Stimulated activated CD4-positive, alpha-beta T cell treated with anti-CD3 and anti-CD28 coated beads, TNF-alpha, amount 100 ng/mL, for 48 hours (primary cell): ENCODE data around the gene LLCFC1.

ENCODE experiments used
- DNase-seq, 3 donors: peaks; one replicate each; pipeline ENCODE4 v3.0.0-alpha.2; 2020; ENCODE audit warnings: low read depth in 3 of 3

LLCFC1 gene

DNA sequence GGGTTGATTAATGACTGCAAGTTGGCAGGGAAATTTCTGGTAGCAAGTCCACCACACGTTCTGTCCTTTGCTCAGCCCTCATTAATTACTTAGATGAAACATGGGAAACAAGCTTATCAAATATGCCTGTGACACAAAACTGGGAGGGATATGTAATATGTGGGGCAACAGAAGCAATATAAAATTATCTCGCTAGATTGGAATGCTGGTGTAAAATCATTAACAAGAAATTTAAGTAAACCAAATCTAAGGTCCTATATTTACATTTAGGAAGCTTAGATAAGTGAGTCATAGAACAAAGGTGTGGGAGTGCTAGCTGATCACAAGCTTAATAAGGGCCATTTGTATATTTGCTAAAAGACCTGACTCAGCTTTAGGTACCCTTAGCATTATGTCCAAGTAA, 29.3 kb upstream of the LLCFC1 start:
- no peak for DNase-seq

DNA sequence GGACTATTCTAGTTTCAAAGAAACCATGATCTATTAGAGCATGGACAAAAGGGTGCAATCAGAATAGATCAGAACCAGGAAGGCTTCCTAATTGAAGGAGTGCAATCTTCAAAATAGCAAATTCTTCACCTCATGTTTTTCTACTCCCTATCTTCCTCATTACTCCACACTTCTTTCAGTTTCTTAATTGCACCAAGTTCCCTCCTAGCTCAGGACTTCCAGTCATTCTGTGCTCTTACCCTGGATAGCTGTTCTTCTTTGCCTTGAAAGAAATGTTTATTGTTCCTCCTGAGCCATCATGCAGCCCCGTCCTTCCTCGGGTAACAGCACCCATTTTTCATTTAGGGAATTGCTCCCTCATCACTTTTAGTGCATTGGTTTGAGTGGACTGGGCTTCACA, 28.8 kb upstream of the LLCFC1 start:
- DNase-seq, result no peak

- no peak for DNase-seq
Observed at GRCh38 chr7:142913051-142913450, 26.2 kb upstream of the LLCFC1 start.

DNA sequence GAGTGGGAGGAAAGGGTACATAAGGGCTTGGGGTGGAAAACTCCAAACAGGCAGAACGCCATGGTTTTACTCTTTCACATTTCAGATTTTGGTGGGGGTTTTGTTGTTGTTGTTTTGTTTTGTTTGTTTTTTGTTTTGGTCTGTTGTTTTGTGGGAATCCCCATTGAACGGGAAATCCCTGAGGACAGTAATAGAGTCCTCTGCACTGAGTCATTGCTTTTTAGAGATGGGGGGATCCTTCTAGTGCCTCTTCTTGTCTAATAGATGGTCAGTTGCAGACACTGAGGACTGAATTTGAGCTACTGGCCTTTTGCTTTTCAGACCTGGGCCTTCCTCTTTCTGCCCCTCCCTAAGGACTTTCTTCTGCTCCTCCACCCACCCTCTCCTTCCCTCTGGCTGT, 25.7 kb upstream of the LLCFC1 start:
- DNase-seq, result no peak

DNA sequence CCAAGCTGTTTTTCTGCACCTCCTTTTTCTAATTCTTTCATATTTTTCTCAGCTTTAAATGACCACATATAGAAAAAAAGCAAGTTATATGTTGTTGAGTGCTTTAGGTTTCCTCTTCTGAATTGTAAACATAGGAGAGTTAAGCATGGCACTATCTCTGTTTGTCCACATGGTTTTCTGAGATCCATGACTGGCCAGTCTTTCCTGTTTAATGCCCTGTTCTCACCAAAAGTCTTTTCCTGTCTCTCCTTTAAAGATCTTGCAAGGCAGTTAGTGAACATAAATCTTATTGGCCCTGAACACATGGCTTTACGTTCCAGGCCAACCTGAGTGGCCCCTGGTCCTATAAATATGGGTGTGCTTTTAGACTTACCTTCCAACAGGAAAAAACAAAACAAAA, 25.2 kb upstream of the LLCFC1 start:
- no peak for DNase-seq

DNA sequence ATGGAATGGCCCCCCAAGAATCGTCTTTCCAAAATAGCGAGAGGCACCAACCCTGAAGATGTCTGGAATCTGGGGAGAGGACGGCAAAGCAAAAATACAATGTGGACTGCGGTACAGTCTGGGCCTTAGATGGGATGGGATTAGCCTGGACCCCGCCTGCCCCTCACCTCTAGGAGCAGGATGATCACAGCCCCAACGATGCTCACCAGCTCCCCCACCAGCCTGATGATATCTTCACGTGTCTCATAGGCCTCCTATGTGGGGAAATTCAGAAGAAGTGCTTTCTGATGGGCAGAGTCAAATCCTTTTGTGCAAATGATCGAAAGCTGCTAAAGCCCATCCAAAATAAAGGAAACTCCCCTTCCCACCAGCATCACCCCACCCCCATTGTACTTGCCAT, 24.0 kb upstream of the LLCFC1 start:
- no peak for DNase-seq

DNA sequence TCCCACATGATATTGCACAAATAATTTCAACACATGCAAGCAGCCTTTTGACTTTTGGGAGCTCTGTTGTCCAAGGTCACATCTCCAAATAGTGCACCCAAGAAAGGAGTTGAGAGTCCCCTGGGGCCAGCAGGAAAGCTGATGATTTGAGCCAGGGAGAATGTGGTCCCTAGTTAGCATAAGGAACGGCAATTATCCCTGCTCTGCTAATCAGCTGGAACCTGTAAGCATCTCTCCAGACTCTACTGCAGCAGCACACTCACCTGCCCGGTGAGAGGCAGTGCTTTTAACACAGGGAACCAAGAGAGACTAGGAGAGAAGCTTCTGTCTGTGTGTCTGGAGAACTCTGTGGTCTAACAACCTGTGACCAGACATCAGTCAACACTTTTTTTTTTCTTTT, 22.8 kb upstream of the LLCFC1 start:
- no peak for DNase-seq

DNA sequence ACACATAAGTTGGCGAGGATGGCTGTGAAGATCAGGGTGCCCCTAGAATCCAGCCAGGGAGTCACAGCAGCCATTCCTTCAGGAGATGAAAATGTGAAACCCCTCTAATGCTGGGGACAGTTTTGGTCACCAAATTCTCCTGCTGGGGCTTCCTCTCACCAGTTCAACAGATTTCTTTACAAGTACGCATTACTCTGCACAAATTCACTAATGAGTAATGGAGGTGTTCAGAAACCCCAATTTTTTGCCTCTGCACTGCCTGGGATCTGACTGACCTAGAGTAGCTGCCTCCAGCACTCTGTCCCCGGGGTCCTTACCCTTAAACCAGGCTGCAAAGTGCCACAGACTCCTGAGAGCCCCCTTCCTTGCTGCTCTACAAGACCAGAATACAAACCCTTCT, 21.8 kb upstream of the LLCFC1 start:
- DNase-seq, result no peak

- DNase-seq, result no peak
Observed at GRCh38 chr7:142918901-142919300, 20.4 kb upstream of the LLCFC1 start.

GRCh38 chr7:142919656-142920055, 19.6 kb upstream of the LLCFC1 start:
- no peak for DNase-seq

- no peak for DNase-seq
Observed at GRCh38 chr7:142923391-142923790, 15.9 kb upstream of the LLCFC1 start.

DNA sequence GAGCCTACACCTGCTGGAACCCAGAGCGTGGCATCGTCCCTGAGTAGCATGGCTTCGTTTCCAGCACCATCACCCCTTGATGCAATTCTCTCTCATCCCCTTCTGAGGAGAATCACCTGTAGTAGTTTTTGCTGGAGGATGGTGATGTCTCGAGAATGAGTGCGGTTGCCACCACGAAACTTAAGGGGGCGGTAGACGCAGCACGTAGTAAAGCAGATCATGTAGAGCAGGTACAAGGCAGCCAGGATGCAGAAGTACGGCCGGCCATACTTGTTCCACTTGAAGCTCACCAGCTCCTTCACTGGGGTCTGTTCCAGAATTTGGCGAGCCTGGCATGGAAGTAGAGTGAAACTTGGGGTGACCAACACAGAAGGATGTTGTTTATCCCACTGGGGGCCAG, 13.9 kb upstream of the LLCFC1 start:
- DNase-seq, result no peak

DNA sequence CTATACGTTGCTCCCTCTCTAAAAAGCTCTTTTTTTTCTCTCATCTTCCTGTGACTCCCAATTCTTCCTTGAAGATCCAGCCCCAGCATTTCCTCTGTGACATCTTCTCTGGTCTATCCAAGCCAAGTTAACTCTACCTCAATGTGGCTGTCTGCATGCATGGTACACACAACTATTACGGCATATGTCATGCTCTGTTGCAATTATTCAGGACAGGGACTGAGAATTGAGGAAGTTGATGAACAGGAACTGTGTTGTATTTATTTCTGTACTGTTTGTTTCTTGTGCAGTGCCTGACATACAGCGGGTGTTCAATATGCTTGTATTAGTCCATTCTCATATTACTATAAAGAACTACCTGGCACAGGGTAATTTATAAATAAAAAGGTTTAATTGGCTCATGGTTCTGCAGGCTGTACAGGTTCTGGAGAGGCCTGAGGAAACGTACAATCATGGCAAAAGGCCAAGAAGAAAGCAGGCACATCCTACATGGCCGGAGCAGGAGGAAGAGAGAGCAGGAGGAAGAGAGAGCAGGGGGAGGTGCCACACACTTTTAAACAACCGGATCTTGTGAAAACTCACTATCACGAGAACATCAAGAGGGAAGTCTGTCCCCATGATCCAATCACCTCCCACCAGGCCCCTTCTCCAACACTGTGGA, 12.1 kb upstream of the LLCFC1 start:
- no peak for DNase-seq

DNA sequence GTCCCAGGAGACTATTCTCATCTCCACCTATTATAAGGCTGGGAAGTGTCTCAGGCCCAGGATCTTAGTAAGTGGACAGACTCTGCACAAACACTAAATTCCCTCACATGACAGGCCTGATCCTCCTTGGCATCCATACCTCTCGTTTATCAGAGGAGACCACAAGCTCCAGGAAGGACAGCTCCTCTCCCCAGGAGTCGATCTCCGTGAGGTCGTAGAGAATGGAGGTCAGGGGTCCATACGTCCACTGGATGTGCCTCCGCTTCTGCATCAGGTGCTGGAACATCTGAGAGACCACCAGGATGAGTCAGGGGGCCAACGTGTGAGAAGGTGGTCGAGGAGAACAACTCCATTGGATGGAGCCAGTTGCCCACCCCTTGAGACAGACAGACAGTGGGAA, 11.3 kb upstream of the LLCFC1 start:
- DNase-seq, result no peak

GRCh38 chr7:142930126-142930730, 9.1 kb upstream of the LLCFC1 start:
- no peak for DNase-seq

DNA sequence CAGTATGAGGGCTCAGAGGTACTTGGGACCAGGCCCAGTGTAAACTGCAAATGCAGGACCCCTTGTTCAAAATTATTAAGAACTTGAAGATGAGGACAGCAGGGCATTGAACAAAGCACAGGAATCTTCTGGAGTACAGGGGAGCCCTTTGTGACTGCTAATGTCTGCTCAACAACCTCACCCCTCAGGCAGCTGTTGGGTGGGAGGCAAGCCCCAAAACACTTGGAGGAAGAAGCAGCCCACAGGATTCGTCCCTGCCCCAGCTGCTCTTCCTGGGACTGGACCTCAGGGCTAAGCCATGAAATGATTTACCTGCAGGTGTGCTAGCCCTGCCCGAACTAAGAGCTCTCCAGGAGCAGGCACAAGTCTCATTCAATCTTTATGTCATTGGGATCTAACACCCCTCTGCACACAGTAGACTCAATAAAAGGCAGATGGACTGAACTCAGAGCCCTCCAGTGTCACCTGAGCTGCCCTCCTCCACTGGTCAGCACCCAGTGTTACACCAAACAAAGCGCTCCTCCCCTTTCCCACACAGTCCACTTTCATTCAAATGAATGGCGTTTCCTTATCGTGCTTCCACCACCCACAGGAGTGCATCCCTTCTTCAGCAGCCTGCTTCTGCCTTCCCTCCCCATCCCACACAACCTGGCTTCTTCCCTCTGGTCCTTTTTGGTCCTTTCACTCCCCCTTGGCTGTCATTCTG, 6.7 kb upstream of the LLCFC1 start:
- no peak for DNase-seq

DNA sequence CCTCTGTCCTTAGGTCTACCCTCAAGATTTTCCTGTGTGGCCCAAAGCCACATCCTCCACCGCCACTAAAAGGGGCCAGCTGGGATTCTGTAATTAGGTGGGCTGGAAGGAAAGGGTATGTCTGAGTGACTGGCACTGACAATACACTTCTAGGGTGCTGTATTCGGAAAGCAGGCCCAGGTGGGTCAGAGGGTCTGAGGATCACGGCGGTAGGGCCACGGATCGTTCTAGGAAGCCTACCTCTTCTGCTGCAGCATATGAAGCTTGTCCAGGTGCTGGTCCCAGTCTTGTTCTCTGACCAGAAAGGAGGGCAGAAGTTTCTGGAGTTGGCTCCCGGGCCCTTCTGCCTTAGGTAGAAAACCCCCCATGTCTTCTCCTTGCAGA, 6.2 kb upstream of the LLCFC1 start:
- DNase-seq, result no peak

DNA sequence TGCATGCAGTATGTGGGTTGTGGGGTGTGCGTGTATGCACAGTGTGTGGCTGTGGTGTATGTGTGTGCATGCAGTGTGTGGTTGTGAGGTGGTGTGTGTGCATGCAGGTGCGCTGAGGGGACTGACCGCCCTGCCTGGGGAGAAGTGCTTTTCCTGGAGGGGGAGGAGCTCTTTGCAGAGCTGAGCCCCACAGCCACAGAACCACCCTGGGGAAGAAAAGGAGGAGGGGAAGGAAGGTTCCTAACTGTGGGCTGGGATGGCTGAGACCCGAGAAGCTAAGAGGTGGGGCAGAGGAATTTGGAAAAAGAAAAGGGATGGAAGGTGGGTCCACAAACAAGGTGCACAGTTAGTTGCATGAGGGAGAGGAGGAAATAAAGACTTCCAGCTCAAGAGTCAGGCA, 5.7 kb upstream of the LLCFC1 start, which contains the start of gene TRPV5:
Gene TRPV5 (minus strand): TSS at position 123 of the 400 bp plus-strand sequence. CDS start 287 bp downstream, outside the sequence.
- no peak for DNase-seq

DNA sequence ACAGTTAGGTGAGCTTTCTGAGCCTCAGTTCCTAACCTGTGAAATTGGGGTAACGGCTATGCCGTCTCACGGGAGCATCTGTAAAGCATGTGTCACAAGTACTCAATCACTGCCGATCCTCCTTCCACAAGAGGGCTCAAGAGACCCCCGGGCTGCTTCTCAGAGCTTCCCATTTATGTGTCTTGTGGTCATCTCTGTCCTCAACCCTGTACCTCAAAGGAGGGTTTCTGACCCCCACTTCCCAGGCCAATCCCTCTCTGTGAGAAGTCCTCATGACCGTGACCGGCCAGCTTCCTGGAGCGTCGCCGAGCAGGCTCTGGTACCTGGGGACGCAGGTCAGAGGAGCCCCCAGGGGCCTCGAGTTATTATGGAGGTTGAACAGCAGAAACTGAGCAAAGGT, 5.2 kb upstream of the LLCFC1 start:
- no peak for DNase-seq

- no peak for DNase-seq
Observed at GRCh38 chr7:142935941-142936565, 3.2 kb upstream of the LLCFC1 start.

DNA sequence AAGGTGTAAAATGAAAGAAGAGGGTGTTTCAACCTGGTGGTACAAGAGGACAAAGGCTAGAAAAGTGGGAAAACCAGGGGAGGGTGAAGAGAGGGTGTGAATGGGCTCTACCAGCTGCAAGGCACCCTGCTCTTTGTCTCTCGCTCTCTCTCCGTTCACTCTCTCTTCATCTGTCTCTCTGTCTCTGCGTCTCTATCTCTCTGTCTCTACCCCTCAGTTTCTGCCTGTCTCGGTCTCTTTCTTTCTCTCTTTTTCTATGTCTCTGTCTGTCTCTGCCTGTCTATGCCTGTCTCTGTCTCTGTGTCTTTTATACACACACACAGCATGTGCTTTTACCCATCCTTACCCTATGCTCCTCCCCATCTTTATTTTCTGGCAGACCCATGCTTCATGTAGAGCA, 673 bp upstream of the LLCFC1 start:
- no peak for DNase-seq

DNA sequence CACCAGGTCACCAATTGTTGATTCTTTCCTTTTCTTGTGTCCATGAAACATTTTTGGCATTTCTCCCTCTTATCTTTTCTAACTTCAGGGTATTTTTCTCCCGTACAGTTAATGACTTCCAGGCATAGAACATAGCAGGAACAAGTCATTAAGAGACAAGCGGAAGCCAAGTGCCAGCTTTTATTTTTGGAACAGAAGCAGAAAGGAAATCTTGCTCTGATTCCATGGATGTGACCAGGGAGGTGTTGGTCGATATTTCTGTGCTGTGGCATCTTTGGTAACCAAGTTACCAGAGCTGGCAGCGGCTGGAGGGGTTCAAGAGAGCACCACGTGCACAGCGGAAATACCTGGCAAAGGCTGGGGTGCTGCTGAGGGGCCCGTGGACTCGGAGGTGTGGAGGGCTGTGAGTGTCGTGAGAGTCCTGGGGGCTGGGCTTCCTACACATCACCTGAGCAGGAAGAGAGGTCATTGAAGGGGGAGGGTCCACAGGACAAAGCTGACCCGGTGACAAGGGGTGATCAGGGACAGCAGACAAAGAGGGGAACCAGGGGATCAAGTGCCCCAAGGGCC, 1.8 kb downstream of the LLCFC1 start:
- DNase-seq, result no peak

GRCh38 chr7:142941541-142941940, 2.3 kb downstream of the LLCFC1 start:
- no peak for DNase-seq
